Endothelial cell (in vitro differentiated cells): ENCODE measurements around the gene MED19. TPM values are rescaled to one million over a fixed set of nuclear protein-coding genes. Genes with fewer than 3 reads are reported as not detected.

ENCODE experiments used
- DNase-seq: peaks from one replicate; pipeline ENCODE4 v3.0.0; 2021; ENCODE audit warnings: low spot score
- H3K27ac Mint-ChIP-seq: one replicate; pipeline ENCODE4 v1.8.0; 2021; ENCODE audit warnings: mixed read lengths, inconsistent platforms; ENCODE audit not compliant: unreplicated experiment
- H3K27me3 Mint-ChIP-seq: one replicate; pipeline ENCODE4 v1.8.0; 2021; ENCODE audit warnings: mild to moderate bottlenecking, moderate library complexity, mixed read lengths, inconsistent platforms; ENCODE audit not compliant: unreplicated experiment
- H3K36me3 Mint-ChIP-seq: one replicate; pipeline ENCODE4 v1.8.0; 2021; ENCODE audit warnings: mild to moderate bottlenecking, low read depth, mixed read lengths, inconsistent platforms; ENCODE audit not compliant: unreplicated experiment
- H3K4me1 Mint-ChIP-seq: one replicate; pipeline ENCODE4 v1.8.0; 2021; ENCODE audit warnings: mild to moderate bottlenecking, mixed read lengths, inconsistent platforms; ENCODE audit not compliant: unreplicated experiment
- H3K4me3 Mint-ChIP-seq: one replicate; pipeline ENCODE4 v1.8.0; 2021; ENCODE audit warnings: mild to moderate bottlenecking, mixed read lengths, inconsistent platforms; ENCODE audit not compliant: unreplicated experiment
- H3K9me3 Mint-ChIP-seq: one replicate; pipeline ENCODE4 v1.8.0; 2021; ENCODE audit warnings: mixed read lengths, inconsistent platforms; ENCODE audit not compliant: unreplicated experiment
- CTCF ChIP-seq: fragments of 200-600 bp; sonication (generic); IDR thresholded peaks from one replicate; pipeline ENCODE4 v1.5.0; 2021; ENCODE audit warnings: antibody characterized with exemption; ENCODE audit not compliant: unreplicated experiment
- total RNA-seq: library from RNA; stranded (reverse); fragmentation: NEBNext Ultra II Directional; extraction: Animal tissue kit (Norgen Biotek cat#: 25700); gene quantifications from one replicate; pipeline ENCODE4 v1.2.1, GENCODE V29; 2021; ENCODE audit not compliant: unreplicated experiment

Gene MED19
- total RNA-seq, 1 donor from 2014 or later = 20.5 TPM

- peak overlapping the region; percentile 17 for H3K27ac Mint-ChIP-seq
- H3K27me3 Mint-ChIP-seq = peaks cover 10% of the 10 kb centered on the region
- DNase-seq = no peak
- H3K4me1 Mint-ChIP-seq = peaks cover 6% of the 10 kb centered on the region
- no peak overlapping the region for H3K4me3 Mint-ChIP-seq
- no peaks in the 10 kb centered on the region for H3K9me3 Mint-ChIP-seq
- peaks cover 6% of the 10 kb centered on the region for H3K36me3 Mint-ChIP-seq
- TF ChIP-seq CTCF = no peak
These were observed 39.2 kb upstream of the MED19 start for GRCh38 chr11:57751176-57751575.

GRCh38 chr11:57746920-57747319 is 34.9 kb upstream of the MED19 start:
- no peaks in the 10 kb centered on the region for H3K9me3 Mint-ChIP-seq

GRCh38 chr11:57745206-57745605 is 33.2 kb upstream of the MED19 start:
- peaks cover 31% of the 10 kb centered on the region for H3K36me3 Mint-ChIP-seq
- no peaks in the 10 kb centered on the region for H3K9me3 Mint-ChIP-seq
- H3K4me3 Mint-ChIP-seq = peak overlapping the region; percentile 37
- no peak for TF ChIP-seq CTCF
- H3K27me3 Mint-ChIP-seq = peaks cover 19% of the 10 kb centered on the region
- peak overlapping the region; percentile 13 for H3K27ac Mint-ChIP-seq
- H3K4me1 Mint-ChIP-seq = peaks cover 31% of the 10 kb centered on the region
- DNase-seq = no peak

More at GRCh38 chr11:57746920-57747319, 34.9 kb upstream of the MED19 start:
- H3K36me3 Mint-ChIP-seq = peaks cover 30% of the 10 kb centered on the region
- no peak for DNase-seq
- no peak overlapping the region for H3K4me3 Mint-ChIP-seq
- peaks cover 29% of the 10 kb centered on the region for H3K4me1 Mint-ChIP-seq
- no peak for TF ChIP-seq CTCF
- H3K27ac Mint-ChIP-seq = peak overlapping the region; percentile 16
- H3K27me3 Mint-ChIP-seq = peaks cover 15% of the 10 kb centered on the region

DNA sequence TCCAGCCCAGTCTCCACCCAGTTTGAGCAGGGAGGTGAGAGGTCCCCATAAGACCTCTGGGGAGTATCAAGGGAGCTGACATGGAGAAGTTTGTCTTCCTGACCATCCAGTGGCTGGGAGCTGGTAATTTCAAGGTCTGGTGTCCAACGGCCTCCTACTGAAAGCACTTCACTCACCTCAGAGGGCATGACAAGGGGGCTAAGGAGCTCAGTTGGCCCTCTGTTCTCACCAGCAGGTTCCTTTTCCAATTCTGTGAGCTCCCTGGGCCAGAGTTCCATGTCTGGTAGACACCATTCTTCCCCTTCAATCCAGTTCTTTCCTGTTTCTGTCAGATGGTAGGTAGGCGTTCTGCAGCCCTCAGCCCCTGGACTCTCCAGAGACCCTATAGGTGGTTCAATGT is 32.3 kb upstream of the MED19 start:
- H3K27ac Mint-ChIP-seq = peak overlapping the region; percentile 70
- H3K36me3 Mint-ChIP-seq = peaks cover 34% of the 10 kb centered on the region
- peaks cover 22% of the 10 kb centered on the region for H3K27me3 Mint-ChIP-seq
- no peak for DNase-seq
- no peak for TF ChIP-seq CTCF
- no peak overlapping the region for H3K4me3 Mint-ChIP-seq
- H3K9me3 Mint-ChIP-seq = no peaks in the 10 kb centered on the region
- peaks cover 33% of the 10 kb centered on the region for H3K4me1 Mint-ChIP-seq

DNA sequence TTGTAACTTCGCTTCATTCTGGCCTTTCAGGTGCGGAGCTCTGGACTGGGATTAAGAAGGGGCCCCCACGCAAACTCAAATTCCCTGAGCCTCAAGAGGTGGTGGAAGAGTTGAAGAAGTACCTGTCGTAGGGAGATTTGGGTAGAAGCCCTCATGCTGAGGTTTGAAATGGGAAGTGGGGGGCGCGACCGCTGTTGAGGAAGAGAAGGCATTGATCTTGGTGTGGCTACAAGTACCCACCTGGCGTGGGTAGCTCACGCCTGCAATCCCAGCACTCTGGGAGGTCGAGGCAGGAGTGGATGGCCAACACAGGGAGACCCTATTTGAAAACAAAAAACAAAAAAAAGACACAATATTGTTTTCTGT is 30.1 kb upstream of the MED19 start:
- H3K27me3 Mint-ChIP-seq = peaks cover 19% of the 10 kb centered on the region
- DNase-seq = no peak
- no peak for TF ChIP-seq CTCF
- H3K9me3 Mint-ChIP-seq = no peaks in the 10 kb centered on the region
- peaks cover 49% of the 10 kb centered on the region for H3K36me3 Mint-ChIP-seq
- H3K27ac Mint-ChIP-seq = peak overlapping the region; percentile 99
- peaks cover 33% of the 10 kb centered on the region for H3K4me1 Mint-ChIP-seq
- peak overlapping the region; percentile 100 for H3K4me3 Mint-ChIP-seq
